GM12878 (cell line): ENCODE measurements around the gene CLDN9. TPM values are rescaled to one million over a fixed set of nuclear protein-coding genes. Genes with fewer than 3 reads are reported as not detected.

Experiments used
- CBX3 ChIP-seq: fragments of 200-600 bp; sonication (generic); IDR thresholded peaks from 2 replicates; pipeline ENCODE4 v1.6.1; 2016; ENCODE audit warnings: low read depth, borderline replicate concordance
- CBX5 ChIP-seq: sonication (generic); IDR thresholded peaks from 2 replicates; pipeline ENCODE4 v1.6.1; 2016; ENCODE audit warnings: low read depth, moderate library complexity, mild to moderate bottlenecking, inconsistent platforms
- CHD1 ChIP-seq: IDR thresholded peaks from 2 replicates; pipeline ENCODE4 v1.6.1; 2012; ENCODE audit warnings: low read depth, low read length, improper control_type of control experiment
- POLR2A ChIP-seq: IDR thresholded peaks from 2 replicates; pipeline ENCODE4 v1.6.1; 2011; ENCODE audit warnings: low read depth, mild to moderate bottlenecking, low read length
- SREBF2 ChIP-seq: IDR thresholded peaks from 2 replicates; pipeline ENCODE4 v1.6.1; 2012; ENCODE audit warnings: mild to moderate bottlenecking, low read length
- STAT3 ChIP-seq: IDR thresholded peaks from 2 replicates; pipeline ENCODE4 v1.6.1; 2011; ENCODE audit warnings: low read depth, low read length, improper control_type of control experiment
- SUPT20H ChIP-seq: IDR thresholded peaks from 2 replicates; pipeline ENCODE4 v1.6.1; 2011; ENCODE audit warnings: low read depth, mild to moderate bottlenecking, low read length, moderate library complexity, borderline replicate concordance; ENCODE audit not compliant: control insufficient read depth
- polyA plus RNA-seq, 11 experiments: library from polyadenylated mRNA; depleted of rRNA in 4 of 11; unstranded in 6 of 11; stranded (reverse) in 5 of 11; fragments of >200 nt; fragmentation: Nextera tagmentation in 4 of 11; fragmentation: Illumina TruSeq in 1 of 11; extraction: Ambion mirVana in 4 of 11; extraction: Trizol in 1 of 11; gene quantifications; 1 replicate in 1 of 11; 2 replicates in 10 of 11; pipeline versions ENCODE4 v1.2.1 to v1.2.3, GENCODE V29; 2011 to 2016; ENCODE audit warnings: inconsistent platforms in 2 of 11, missing spikeins in 2 of 11, low read depth in 1 of 11
- total RNA-seq, 4 experiments: library from RNA; depleted of rRNA in 3 of 4; stranded (reverse); fragments of >200 nt in 3 of 4; fragmentation: Illumina TruSeq in 1 of 4; extraction: Trizol in 1 of 4; gene quantifications; 2 replicates each; pipeline versions ENCODE4 v1.2.1 to v1.2.3, GENCODE V29; 2013 to 2021
- TF ChIP-seq, protein P1 (sequence below): fragments of 450-650 bp; IDR thresholded peaks from 2 replicates; pipeline ENCODE4 v1.6.1; 2014; ENCODE audit warnings: mild to moderate bottlenecking
- TF ChIP-seq, protein P2 (sequence below): IDR thresholded peaks from 2 replicates; pipeline ENCODE4 v1.6.1; 2012; ENCODE audit warnings: improper control_type of control experiment, low read depth, low read length; ENCODE audit not compliant: insufficient replicate concordance
- TF ChIP-seq, protein P3 (sequence below): fragments of 450-650 bp; IDR thresholded peaks from 2 replicates; pipeline ENCODE4 v1.6.1; 2017; ENCODE audit warnings: antibody characterized with exemption, mild to moderate bottlenecking, moderate library complexity
- TF ChIP-seq, protein P4 (sequence below): fragments of 450-650 bp; formaldehyde crosslinking; IDR thresholded peaks from 2 replicates; pipeline ENCODE4 v1.5.0; 2022; ENCODE audit warnings: mild to moderate bottlenecking, missing genetic modification characterization
- TF ChIP-seq, protein P5 (sequence below): fragments of 150-350 bp; IDR thresholded peaks from 2 replicates; pipeline ENCODE4 v1.6.1; 2016; ENCODE audit warnings: low read depth, low read length

The CLDN9 gene
- total and polyA plus RNA-seq, 10 of the 15 experiments (the other 5 are each of a cell fraction or from before 2014, with no cell fraction given), result not detected

DNA sequence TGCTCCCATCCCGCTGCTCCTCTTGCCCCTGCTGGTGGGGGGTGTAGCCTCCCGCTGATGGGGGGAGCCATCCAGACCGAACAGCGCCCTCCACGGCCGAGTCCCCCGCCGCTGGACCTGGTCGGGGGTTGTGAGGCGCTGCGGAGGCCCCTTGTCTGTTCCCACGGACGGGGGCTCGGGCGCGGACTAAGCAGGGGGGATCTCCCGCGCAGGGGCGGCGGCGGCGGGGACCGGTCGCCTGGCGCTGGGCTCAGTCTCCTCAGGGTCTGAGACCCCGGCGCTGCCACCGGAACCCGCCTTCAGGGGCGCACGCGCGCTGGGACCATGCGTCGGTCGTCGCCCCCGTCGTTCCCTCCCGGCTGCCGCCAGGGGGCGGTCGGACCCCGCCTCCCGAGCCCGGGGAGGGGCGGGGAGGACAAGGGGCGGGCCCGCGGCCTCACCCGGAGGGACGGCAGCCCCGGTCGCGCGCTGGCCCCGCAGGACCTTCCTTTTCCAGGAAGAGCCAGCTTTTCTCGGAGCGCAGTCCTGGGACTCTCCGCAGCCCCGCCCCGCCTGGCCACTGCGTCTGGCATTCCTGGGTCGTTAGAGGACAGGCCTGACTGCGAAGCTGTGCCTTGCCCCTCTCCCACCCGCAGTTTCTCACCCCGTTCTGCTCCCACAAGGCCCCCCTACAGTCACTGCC lies 46.5 kb downstream of the CLDN9 start (continued):
- TF ChIP-seq, protein P1, sequence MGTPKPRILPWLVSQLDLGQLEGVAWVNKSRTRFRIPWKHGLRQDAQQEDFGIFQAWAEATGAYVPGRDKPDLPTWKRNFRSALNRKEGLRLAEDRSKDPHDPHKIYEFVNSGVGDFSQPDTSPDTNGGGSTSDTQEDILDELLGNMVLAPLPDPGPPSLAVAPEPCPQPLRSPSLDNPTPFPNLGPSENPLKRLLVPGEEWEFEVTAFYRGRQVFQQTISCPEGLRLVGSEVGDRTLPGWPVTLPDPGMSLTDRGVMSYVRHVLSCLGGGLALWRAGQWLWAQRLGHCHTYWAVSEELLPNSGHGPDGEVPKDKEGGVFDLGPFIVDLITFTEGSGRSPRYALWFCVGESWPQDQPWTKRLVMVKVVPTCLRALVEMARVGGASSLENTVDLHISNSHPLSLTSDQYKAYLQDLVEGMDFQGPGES, result no peak
- TF ChIP-seq SUPT20H, result no peak
- TF ChIP-seq CBX3, result no peak
- no peak for TF ChIP-seq SREBF2
- peak; percentile 71 for TF ChIP-seq POLR2A
- TF ChIP-seq, protein P2, sequence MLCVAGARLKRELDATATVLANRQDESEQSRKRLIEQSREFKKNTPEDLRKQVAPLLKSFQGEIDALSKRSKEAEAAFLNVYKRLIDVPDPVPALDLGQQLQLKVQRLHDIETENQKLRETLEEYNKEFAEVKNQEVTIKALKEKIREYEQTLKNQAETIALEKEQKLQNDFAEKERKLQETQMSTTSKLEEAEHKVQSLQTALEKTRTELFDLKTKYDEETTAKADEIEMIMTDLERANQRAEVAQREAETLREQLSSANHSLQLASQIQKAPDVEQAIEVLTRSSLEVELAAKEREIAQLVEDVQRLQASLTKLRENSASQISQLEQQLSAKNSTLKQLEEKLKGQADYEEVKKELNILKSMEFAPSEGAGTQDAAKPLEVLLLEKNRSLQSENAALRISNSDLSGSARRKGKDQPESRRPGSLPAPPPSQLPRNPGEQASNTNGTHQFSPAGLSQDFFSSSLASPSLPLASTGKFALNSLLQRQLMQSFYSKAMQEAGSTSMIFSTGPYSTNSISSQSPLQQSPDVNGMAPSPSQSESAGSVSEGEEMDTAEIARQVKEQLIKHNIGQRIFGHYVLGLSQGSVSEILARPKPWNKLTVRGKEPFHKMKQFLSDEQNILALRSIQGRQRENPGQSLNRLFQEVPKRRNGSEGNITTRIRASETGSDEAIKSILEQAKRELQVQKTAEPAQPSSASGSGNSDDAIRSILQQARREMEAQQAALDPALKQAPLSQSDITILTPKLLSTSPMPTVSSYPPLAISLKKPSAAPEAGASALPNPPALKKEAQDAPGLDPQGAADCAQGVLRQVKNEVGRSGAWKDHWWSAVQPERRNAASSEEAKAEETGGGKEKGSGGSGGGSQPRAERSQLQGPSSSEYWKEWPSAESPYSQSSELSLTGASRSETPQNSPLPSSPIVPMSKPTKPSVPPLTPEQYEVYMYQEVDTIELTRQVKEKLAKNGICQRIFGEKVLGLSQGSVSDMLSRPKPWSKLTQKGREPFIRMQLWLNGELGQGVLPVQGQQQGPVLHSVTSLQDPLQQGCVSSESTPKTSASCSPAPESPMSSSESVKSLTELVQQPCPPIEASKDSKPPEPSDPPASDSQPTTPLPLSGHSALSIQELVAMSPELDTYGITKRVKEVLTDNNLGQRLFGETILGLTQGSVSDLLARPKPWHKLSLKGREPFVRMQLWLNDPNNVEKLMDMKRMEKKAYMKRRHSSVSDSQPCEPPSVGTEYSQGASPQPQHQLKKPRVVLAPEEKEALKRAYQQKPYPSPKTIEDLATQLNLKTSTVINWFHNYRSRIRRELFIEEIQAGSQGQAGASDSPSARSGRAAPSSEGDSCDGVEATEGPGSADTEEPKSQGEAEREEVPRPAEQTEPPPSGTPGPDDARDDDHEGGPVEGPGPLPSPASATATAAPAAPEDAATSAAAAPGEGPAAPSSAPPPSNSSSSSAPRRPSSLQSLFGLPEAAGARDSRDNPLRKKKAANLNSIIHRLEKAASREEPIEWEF, result no peak
- TF ChIP-seq CBX5, result no peak
- TF ChIP-seq STAT3, result no peak
- TF ChIP-seq, protein P3, sequence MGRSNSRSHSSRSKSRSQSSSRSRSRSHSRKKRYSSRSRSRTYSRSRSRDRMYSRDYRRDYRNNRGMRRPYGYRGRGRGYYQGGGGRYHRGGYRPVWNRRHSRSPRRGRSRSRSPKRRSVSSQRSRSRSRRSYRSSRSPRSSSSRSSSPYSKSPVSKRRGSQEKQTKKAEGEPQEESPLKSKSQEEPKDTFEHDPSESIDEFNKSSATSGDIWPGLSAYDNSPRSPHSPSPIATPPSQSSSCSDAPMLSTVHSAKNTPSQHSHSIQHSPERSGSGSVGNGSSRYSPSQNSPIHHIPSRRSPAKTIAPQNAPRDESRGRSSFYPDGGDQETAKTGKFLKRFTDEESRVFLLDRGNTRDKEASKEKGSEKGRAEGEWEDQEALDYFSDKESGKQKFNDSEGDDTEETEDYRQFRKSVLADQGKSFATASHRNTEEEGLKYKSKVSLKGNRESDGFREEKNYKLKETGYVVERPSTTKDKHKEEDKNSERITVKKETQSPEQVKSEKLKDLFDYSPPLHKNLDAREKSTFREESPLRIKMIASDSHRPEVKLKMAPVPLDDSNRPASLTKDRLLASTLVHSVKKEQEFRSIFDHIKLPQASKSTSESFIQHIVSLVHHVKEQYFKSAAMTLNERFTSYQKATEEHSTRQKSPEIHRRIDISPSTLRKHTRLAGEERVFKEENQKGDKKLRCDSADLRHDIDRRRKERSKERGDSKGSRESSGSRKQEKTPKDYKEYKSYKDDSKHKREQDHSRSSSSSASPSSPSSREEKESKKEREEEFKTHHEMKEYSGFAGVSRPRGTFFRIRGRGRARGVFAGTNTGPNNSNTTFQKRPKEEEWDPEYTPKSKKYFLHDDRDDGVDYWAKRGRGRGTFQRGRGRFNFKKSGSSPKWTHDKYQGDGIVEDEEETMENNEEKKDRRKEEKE, result no peak
- TF ChIP-seq CHD1, result no peak
- TF ChIP-seq, protein P4, sequence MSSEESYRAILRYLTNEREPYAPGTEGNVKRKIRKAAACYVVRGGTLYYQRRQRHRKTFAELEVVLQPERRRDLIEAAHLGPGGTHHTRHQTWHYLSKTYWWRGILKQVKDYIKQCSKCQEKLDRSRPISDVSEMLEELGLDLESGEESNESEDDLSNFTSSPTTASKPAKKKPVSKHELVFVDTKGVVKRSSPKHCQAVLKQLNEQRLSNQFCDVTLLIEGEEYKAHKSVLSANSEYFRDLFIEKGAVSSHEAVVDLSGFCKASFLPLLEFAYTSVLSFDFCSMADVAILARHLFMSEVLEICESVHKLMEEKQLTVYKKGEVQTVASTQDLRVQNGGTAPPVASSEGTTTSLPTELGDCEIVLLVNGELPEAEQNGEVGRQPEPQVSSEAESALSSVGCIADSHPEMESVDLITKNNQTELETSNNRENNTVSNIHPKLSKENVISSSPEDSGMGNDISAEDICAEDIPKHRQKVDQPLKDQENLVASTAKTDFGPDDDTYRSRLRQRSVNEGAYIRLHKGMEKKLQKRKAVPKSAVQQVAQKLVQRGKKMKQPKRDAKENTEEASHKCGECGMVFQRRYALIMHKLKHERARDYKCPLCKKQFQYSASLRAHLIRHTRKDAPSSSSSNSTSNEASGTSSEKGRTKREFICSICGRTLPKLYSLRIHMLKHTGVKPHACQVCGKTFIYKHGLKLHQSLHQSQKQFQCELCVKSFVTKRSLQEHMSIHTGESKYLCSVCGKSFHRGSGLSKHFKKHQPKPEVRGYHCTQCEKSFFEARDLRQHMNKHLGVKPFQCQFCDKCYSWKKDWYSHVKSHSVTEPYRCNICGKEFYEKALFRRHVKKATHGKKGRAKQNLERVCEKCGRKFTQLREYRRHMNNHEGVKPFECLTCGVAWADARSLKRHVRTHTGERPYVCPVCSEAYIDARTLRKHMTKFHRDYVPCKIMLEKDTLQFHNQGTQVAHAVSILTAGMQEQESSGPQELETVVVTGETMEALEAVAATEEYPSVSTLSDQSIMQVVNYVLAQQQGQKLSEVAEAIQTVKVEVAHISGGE, result no peak
- TF ChIP-seq, protein P5, sequence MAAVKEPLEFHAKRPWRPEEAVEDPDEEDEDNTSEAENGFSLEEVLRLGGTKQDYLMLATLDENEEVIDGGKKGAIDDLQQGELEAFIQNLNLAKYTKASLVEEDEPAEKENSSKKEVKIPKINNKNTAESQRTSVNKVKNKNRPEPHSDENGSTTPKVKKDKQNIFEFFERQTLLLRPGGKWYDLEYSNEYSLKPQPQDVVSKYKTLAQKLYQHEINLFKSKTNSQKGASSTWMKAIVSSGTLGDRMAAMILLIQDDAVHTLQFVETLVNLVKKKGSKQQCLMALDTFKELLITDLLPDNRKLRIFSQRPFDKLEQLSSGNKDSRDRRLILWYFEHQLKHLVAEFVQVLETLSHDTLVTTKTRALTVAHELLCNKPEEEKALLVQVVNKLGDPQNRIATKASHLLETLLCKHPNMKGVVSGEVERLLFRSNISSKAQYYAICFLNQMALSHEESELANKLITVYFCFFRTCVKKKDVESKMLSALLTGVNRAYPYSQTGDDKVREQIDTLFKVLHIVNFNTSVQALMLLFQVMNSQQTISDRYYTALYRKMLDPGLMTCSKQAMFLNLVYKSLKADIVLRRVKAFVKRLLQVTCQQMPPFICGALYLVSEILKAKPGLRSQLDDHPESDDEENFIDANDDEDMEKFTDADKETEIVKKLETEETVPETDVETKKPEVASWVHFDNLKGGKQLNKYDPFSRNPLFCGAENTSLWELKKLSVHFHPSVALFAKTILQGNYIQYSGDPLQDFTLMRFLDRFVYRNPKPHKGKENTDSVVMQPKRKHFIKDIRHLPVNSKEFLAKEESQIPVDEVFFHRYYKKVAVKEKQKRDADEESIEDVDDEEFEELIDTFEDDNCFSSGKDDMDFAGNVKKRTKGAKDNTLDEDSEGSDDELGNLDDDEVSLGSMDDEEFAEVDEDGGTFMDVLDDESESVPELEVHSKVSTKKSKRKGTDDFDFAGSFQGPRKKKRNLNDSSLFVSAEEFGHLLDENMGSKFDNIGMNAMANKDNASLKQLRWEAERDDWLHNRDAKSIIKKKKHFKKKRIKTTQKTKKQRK, result no peak
